SK-N-SH (cell line): ENCODE data around the gene BAG5. TPM values are rescaled to one million over a fixed set of nuclear protein-coding genes. Genes with fewer than 3 reads are reported as not detected.

Experiments
- CTCF ChIA-PET: fragments of 300-600, 350-600 bp; formaldehyde crosslinking; extraction: SDS; loops from one replicate; lab custom pipeline; 2021; lab: Yijun Ruan, JAX
- POLR2A ChIA-PET: fragments of 350-600 bp; sonication (Branson Sonifier 250); formaldehyde crosslinking; extraction: SDS; loops from one replicate; lab custom pipeline; 2020; ENCODE audit warnings: antibody characterized with exemption, inconsistent platforms; lab: Yijun Ruan, JAX
- DNase-seq: peaks from one replicate; pipeline ENCODE4 v3.0.0; 2012
- H2AFZ ChIP-seq: fragments of 200-600 bp; sonication (generic); 2 replicates; pipeline ENCODE4 v1.8.1; 2016; ENCODE audit warnings: antibody characterized with exemption, mild to moderate bottlenecking, low read depth
- H3F3A ChIP-seq: fragments of 200-600 bp; sonication (generic); replicated peaks from 2 replicates; pipeline ENCODE3; 2016; ENCODE audit warnings: antibody characterized with exemption, mild to moderate bottlenecking; ENCODE audit not compliant: insufficient read depth
- H3K27ac ChIP-seq, 2 experiments: fragments of 200-500 bp in 1 of 2; fragments of 200-600 bp in 1 of 2; sonication (Bioruptor generic) in 1 of 2; sonication (generic), shearing (Covaris generic) in 1 of 2; 2 replicates each; pipeline versions ENCODE4 v1.5.1 to v1.6.1; 2014 to 2016; ENCODE audit warnings: low read depth in 2 of 2, inconsistent platforms in 1 of 2, low read length in 1 of 2, mild to moderate bottlenecking in 1 of 2, mixed read lengths in 1 of 2
- H3K27me3 ChIP-seq: fragments of 200-600 bp; sonication (generic), shearing (Covaris generic); 2 replicates; pipeline ENCODE4 v1.6.1; 2016; ENCODE audit warnings: mixed run types; ENCODE audit not compliant: insufficient read depth
- H3K36me3 ChIP-seq, 2 experiments: fragments of 200-500 bp in 1 of 2; fragments of 200-600 bp in 1 of 2; sonication (Bioruptor generic) in 1 of 2; sonication (generic) in 1 of 2; replicated peaks in 1 of 2; 2 replicates each; pipeline versions ENCODE3 to v1.5.1; 2014 to 2016; ENCODE audit warnings: low read length in 1 of 2, mild to moderate bottlenecking in 1 of 2; ENCODE audit not compliant: insufficient read depth in 2 of 2, control insufficient read depth in 1 of 2
- H3K4me1 ChIP-seq, 2 experiments: fragments of 200-500 bp in 1 of 2; fragments of 200-600 bp in 1 of 2; sonication (Bioruptor generic) in 1 of 2; sonication (generic), shearing (Covaris generic) in 1 of 2; 2 replicates each; pipeline versions ENCODE4 v1.5.1 to v1.6.1; 2014 to 2016; ENCODE audit warnings: low read depth in 1 of 2, low read length in 1 of 2, mixed run types in 1 of 2; ENCODE audit not compliant: insufficient read depth in 2 of 2, control insufficient read depth in 1 of 2
- H3K4me2 ChIP-seq: fragments of 200-600 bp; sonication (generic), shearing (Covaris generic); 2 replicates; pipeline ENCODE4 v1.6.1; 2017; ENCODE audit warnings: mixed run types
- H3K4me3 ChIP-seq, 2 experiments: fragments of 200-500 bp in 1 of 2; fragments of 200-600 bp in 1 of 2; sonication (Bioruptor generic) in 1 of 2; sonication (generic), shearing (Covaris generic) in 1 of 2; 2 replicates each; pipeline versions ENCODE4 v1.5.1 to v1.8.1; 2014 to 2016; ENCODE audit warnings: low read depth in 2 of 2, inconsistent platforms in 1 of 2, low read length in 1 of 2, mild to moderate bottlenecking in 1 of 2, mixed read lengths in 1 of 2, moderate library complexity in 1 of 2
- H3K79me2 ChIP-seq: fragments of 200-600 bp; sonication (generic); 2 replicates; pipeline ENCODE4 v1.8.1; 2017; ENCODE audit warnings: mild to moderate bottlenecking; ENCODE audit not compliant: insufficient read depth
- H3K9ac ChIP-seq: fragments of 200-600 bp; sonication (generic); 2 replicates; pipeline ENCODE4 v1.6.1; 2017; ENCODE audit warnings: mixed run types
- H3K9me2 ChIP-seq: fragments of 200-600 bp; sonication (generic); 2 replicates; pipeline ENCODE4 v1.6.1; 2017; ENCODE audit warnings: mixed run types
- H3K9me3 ChIP-seq: fragments of 200-600 bp; sonication (generic); 2 replicates; pipeline ENCODE4 v1.6.1; 2017; ENCODE audit warnings: mixed run types, mild to moderate bottlenecking, moderate library complexity
- H4K20me1 ChIP-seq: fragments of 200-600 bp; sonication (generic); 2 replicates; pipeline ENCODE4 v1.6.1; 2017; ENCODE audit warnings: mild to moderate bottlenecking, mixed run types; ENCODE audit not compliant: insufficient read depth
- CHD2 ChIP-seq: fragments of 150-350 bp; IDR thresholded peaks from 2 replicates; pipeline ENCODE4 v1.6.1; 2018; ENCODE audit warnings: low read length; ENCODE audit not compliant: partially characterized antibody
- EP300 ChIP-seq, 2 experiments: IDR thresholded peaks; 2 replicates each; pipeline versions ENCODE4 v1.4.0 to v1.6.1; 2012; ENCODE audit warnings: borderline replicate concordance in 1 of 2, low read depth in 1 of 2, low read length in 1 of 2
- EZH2phosphoT487 ChIP-seq: fragments of 200-600 bp; sonication (generic); IDR thresholded peaks from 2 replicates; pipeline ENCODE4 v1.6.1; 2017; ENCODE audit warnings: low read depth, mixed run types, mild to moderate bottlenecking, antibody characterized with exemption, moderate library complexity, borderline replicate concordance
- FOXJ3 ChIP-seq: sonication (generic); formaldehyde crosslinking; IDR thresholded peaks from 2 replicates; pipeline ENCODE4 v1.5.1; 2020; ENCODE audit warnings: mild to moderate bottlenecking, missing genetic modification reagents
- FOXM1 ChIP-seq: IDR thresholded peaks from 2 replicates; pipeline ENCODE4 v1.4.0; 2012; ENCODE audit warnings: low read depth, mild to moderate bottlenecking
- GABPA ChIP-seq: IDR thresholded peaks from 2 replicates; pipeline ENCODE4 v1.4.0; 2012; ENCODE audit warnings: low read depth, mild to moderate bottlenecking
- GATA2 ChIP-seq: sonication (generic); formaldehyde crosslinking; IDR thresholded peaks from 2 replicates; pipeline ENCODE4 v1.5.0; 2020; ENCODE audit warnings: mild to moderate bottlenecking, missing genetic modification reagents
- PBX3 ChIP-seq: IDR thresholded peaks from 2 replicates; pipeline ENCODE4; 2012
- RAD21 ChIP-seq: IDR thresholded peaks from 2 replicates; pipeline ENCODE4 v1.6.1; 2012; ENCODE audit warnings: mild to moderate bottlenecking, low read length
- REST ChIP-seq: IDR thresholded peaks from 2 replicates; pipeline ENCODE4 v1.6.1; 2012; ENCODE audit warnings: mild to moderate bottlenecking, low read depth, low read length, moderate library complexity
- RFX5 ChIP-seq: IDR thresholded peaks from 2 replicates; pipeline ENCODE4 v1.6.1; 2012; ENCODE audit warnings: mild to moderate bottlenecking, improper control_type of control experiment, low read length
- RXRA ChIP-seq: IDR thresholded peaks from 2 replicates; pipeline ENCODE4 v1.4.0; 2012; ENCODE audit warnings: low read depth, mild to moderate bottlenecking, borderline replicate concordance
- SIN3A ChIP-seq: IDR thresholded peaks from 2 replicates; pipeline ENCODE4 v1.6.1; 2012; ENCODE audit warnings: low read depth, mild to moderate bottlenecking, low read length, moderate library complexity, borderline replicate concordance
- SMC3 ChIP-seq: IDR thresholded peaks from 2 replicates; pipeline ENCODE4 v1.6.1; 2012; ENCODE audit warnings: low read depth, low read length, improper control_type of control experiment
- TCF12 ChIP-seq: IDR thresholded peaks from 2 replicates; pipeline ENCODE4 v1.4.0; 2012
- YY1 ChIP-seq: IDR thresholded peaks from 2 replicates; pipeline ENCODE4 v1.4.0; 2012; ENCODE audit warnings: low read depth, mild to moderate bottlenecking
- WGBS: methylation state at CpG from one replicate; pipeline ENCODE4 v1.1.6; 2017; ENCODE audit warnings: low lambda C conversion rate; 5-methylcytosine and 5-hydroxymethylcytosine counted together
- polyA plus RNA-seq, 3 experiments: library from polyadenylated mRNA; depleted of rRNA; stranded (reverse); fragments of >200 nt; gene quantifications; 2 replicates each; pipeline ENCODE4 v1.2.3, GENCODE V29; 2012
- TF ChIP-seq, protein P1 (sequence below): fragments of 150-350 bp; IDR thresholded peaks from 2 replicates; pipeline ENCODE4 v1.6.1; 2016; ENCODE audit warnings: mild to moderate bottlenecking, low read depth, low read length
- TF ChIP-seq, protein P2 (sequence below): IDR thresholded peaks from 2 replicates; pipeline ENCODE4 v1.4.0; 2012; ENCODE audit warnings: low read depth, borderline replicate concordance
- TF ChIP-seq, protein P3 (sequence below): IDR thresholded peaks from 2 replicates; pipeline ENCODE4 v1.4.0; 2012; ENCODE audit warnings: low read depth, borderline replicate concordance
- TF ChIP-seq, protein P4 (sequence below): IDR thresholded peaks from 2 replicates; pipeline ENCODE4 v1.4.0; 2012; ENCODE audit warnings: low read depth

BAG5 gene
- polyA plus RNA-seq, 1 of the 3 experiments (the other 2 are of a cell fraction), result 5.2 TPM

- Histone ChIP-seq H3K9ac (no peak overlapping the region; the same call in 1 of the 2 replicates), H3K4me1 (peaks cover 9 to 19% of the 10 kb centered on the region in 2 experiments; a peak in 3 of 4 replicates), H3K9me2 (no peaks in the 10 kb centered on the region), H3K9me3 (no peaks in the 10 kb centered on the region), H3K79me2 (peaks cover 53% of the 10 kb centered on the region), H3K27ac (peak overlapping the region; percentile 64 to 77; a peak in 3 of 4 replicates), H3K4me3 (no peak overlapping the region), H3K36me3 (no peaks in the 10 kb centered on the region), H3K4me2 (peak overlapping the region; percentile 63), H2AFZ (no peak overlapping the region), H4K20me1 (peaks cover 21% of the 10 kb centered on the region), H3K27me3 (no peaks in the 10 kb centered on the region), H3F3A (peaks cover 17% of the 10 kb centered on the region)
- TF ChIP-seq, protein P1, sequence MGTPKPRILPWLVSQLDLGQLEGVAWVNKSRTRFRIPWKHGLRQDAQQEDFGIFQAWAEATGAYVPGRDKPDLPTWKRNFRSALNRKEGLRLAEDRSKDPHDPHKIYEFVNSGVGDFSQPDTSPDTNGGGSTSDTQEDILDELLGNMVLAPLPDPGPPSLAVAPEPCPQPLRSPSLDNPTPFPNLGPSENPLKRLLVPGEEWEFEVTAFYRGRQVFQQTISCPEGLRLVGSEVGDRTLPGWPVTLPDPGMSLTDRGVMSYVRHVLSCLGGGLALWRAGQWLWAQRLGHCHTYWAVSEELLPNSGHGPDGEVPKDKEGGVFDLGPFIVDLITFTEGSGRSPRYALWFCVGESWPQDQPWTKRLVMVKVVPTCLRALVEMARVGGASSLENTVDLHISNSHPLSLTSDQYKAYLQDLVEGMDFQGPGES, result no peak
- TF ChIP-seq GATA2 (CRISPR knock-in tag) (no peak), EZH2phosphoT487 (no peak), SIN3A (no peak), FOXJ3 (CRISPR knock-in tag) (no peak), YY1 (no peak), TCF12 (no peak), CHD2 (no peak), FOXM1 (no peak), PBX3 (no peak), GABPA (no peak), RXRA (no peak), EP300 (IDR thresholded peaks at IDR 0.05; ENCODE audit: borderline replicate concordance in 1 of 2, low read depth in 1 of 2, low read length in 1 of 2) (no peak), REST (no peak), RFX5 (no peak), RAD21 (no peak), SMC3 (no peak)
- TF ChIP-seq, protein P2, sequence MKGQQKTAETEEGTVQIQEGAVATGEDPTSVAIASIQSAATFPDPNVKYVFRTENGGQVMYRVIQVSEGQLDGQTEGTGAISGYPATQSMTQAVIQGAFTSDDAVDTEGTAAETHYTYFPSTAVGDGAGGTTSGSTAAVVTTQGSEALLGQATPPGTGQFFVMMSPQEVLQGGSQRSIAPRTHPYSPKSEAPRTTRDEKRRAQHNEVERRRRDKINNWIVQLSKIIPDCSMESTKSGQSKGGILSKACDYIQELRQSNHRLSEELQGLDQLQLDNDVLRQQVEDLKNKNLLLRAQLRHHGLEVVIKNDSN, result no peak
- TF ChIP-seq, protein P3, sequence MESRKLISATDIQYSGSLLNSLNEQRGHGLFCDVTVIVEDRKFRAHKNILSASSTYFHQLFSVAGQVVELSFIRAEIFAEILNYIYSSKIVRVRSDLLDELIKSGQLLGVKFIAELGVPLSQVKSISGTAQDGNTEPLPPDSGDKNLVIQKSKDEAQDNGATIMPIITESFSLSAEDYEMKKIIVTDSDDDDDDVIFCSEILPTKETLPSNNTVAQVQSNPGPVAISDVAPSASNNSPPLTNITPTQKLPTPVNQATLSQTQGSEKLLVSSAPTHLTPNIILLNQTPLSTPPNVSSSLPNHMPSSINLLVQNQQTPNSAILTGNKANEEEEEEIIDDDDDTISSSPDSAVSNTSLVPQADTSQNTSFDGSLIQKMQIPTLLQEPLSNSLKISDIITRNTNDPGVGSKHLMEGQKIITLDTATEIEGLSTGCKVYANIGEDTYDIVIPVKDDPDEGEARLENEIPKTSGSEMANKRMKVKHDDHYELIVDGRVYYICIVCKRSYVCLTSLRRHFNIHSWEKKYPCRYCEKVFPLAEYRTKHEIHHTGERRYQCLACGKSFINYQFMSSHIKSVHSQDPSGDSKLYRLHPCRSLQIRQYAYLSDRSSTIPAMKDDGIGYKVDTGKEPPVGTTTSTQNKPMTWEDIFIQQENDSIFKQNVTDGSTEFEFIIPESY, result no peak
- TF ChIP-seq, protein P4, sequence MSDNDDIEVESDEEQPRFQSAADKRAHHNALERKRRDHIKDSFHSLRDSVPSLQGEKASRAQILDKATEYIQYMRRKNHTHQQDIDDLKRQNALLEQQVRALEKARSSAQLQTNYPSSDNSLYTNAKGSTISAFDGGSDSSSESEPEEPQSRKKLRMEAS, result no peak
- POLR2A ChIA-PET, result interaction anchor here (0.7 kb wide), 1 partner anchor 30 kb away, joined by 3 read pairs; no protein-coding TSS in a partner anchor
- CTCF ChIA-PET, result interaction anchor here (1.0 to 11.6 kb wide), 3 partner anchors 13 to 50 kb away, joined by 3 to 194 read pairs (median 120); partner anchors contain the start of gene CKB
- WGBS, result 92% methylated on average over 12 of the region's 17 CpGs
- DNase-seq, result peak; percentile 22
Observed at GRCh38 chr14:103551338-103551762, 11.1 kb downstream of the BAG5 start.
